HepG2 (cell line): ENCODE measurements around the gene CYB5D1. TPM values are rescaled to one million over a fixed set of nuclear protein-coding genes. Genes with fewer than 3 reads are reported as not detected.

Experiments
- ATF5 ChIP-seq: sonication (generic); formaldehyde crosslinking; IDR thresholded peaks from 2 replicates; pipeline ENCODE4 v1.4.0; 2020; ENCODE audit warnings: mild to moderate bottlenecking, low read depth, missing genetic modification reagents
- CREM ChIP-seq, 2 experiments: sonication (generic) in 1 of 2; formaldehyde crosslinking in 1 of 2; IDR thresholded peaks; 2 replicates each; pipeline versions ENCODE4 v1.4.0 to v1.6.1; 2016 to 2020; ENCODE audit warnings: antibody characterized with exemption in 1 of 2, mild to moderate bottlenecking in 1 of 2, missing genetic modification reagents in 1 of 2
- E2F2 ChIP-seq: sonication (generic); formaldehyde crosslinking; IDR thresholded peaks from 2 replicates; pipeline ENCODE4 v1.4.0; 2020; ENCODE audit warnings: missing genetic modification reagents, borderline replicate concordance
- ETV6 ChIP-seq: sonication (generic); formaldehyde crosslinking; conservative IDR thresholded peaks from 2 replicates; pipeline ENCODE4 v1.4.0; 2020; ENCODE audit warnings: missing genetic modification reagents
- GRHL1 ChIP-seq: sonication (generic); formaldehyde crosslinking; conservative IDR thresholded peaks from 2 replicates; pipeline ENCODE4 v1.8.0; 2022; ENCODE audit warnings: missing genetic modification reagents
- HBP1 ChIP-seq: IDR thresholded peaks from 2 replicates; pipeline ENCODE4 v1.6.1; 2016; ENCODE audit warnings: low read depth, control low read depth
- HNF4A ChIP-seq: sonication (generic); formaldehyde crosslinking; IDR thresholded peaks from 2 replicates; pipeline ENCODE4 v1.4.0; 2020; ENCODE audit warnings: missing genetic modification reagents
- MAZ ChIP-seq, 2 experiments: sonication (generic) in 1 of 2; formaldehyde crosslinking in 1 of 2; IDR thresholded peaks; 2 replicates each; pipeline versions ENCODE4 v1.5.0 to v1.6.1; 2012 to 2020; ENCODE audit warnings: low read depth in 2 of 2, mild to moderate bottlenecking in 2 of 2, borderline replicate concordance in 1 of 2, improper control_type of control experiment in 1 of 2, low read length in 1 of 2, missing genetic modification reagents in 1 of 2, moderate library complexity in 1 of 2
- NPAS2 ChIP-seq: sonication (generic); formaldehyde crosslinking; IDR thresholded peaks from 2 replicates; pipeline ENCODE4 v1.8.0; 2022; ENCODE audit warnings: mild to moderate bottlenecking, missing genetic modification reagents, borderline replicate concordance
- PLSCR1 ChIP-seq: sonication (generic); formaldehyde crosslinking; IDR thresholded peaks from 2 replicates; pipeline ENCODE4 v1.5.0; 2020; ENCODE audit warnings: missing genetic modification reagents, mild to moderate bottlenecking, borderline replicate concordance
- RBM22 ChIP-seq: fragments of 200-400 bp; formaldehyde crosslinking; optimal IDR thresholded peaks from 2 replicates; pipeline ENCODE3; 2017; ENCODE audit warnings: mild to moderate bottlenecking, low read length, moderate library complexity
- TCF12 ChIP-seq, 2 experiments: fragments of 450-650 bp in 1 of 2; sonication (generic) in 1 of 2; formaldehyde crosslinking in 1 of 2; IDR thresholded peaks; 2 replicates each; pipeline versions ENCODE4 v1.6.1 to v1.8.0; 2017 to 2022; ENCODE audit warnings: antibody characterized with exemption in 1 of 2, mild to moderate bottlenecking in 1 of 2, missing genetic modification reagents in 1 of 2, moderate library complexity in 1 of 2
- TGIF2 ChIP-seq: IDR thresholded peaks from 2 replicates; pipeline ENCODE4 v1.6.1; 2016; ENCODE audit warnings: control low read depth, missing compliant biosample characterization
- ZBTB20 ChIP-seq: sonication (generic); formaldehyde crosslinking; IDR thresholded peaks from 2 replicates; pipeline ENCODE4 v1.8.1; 2023; ENCODE audit warnings: missing genetic modification reagents, low read depth, mild to moderate bottlenecking, borderline replicate concordance
- ZBTB46 ChIP-seq: sonication (generic); formaldehyde crosslinking; IDR thresholded peaks from 2 replicates; pipeline ENCODE4 v1.4.0; 2020; ENCODE audit warnings: mild to moderate bottlenecking, missing genetic modification reagents, borderline replicate concordance
- ZFP37 ChIP-seq: sonication (generic); formaldehyde crosslinking; IDR thresholded peaks from 2 replicates; pipeline ENCODE4 v1.4.0; 2020; ENCODE audit warnings: missing genetic modification reagents, borderline replicate concordance
- ZNF383 ChIP-seq: sonication (generic); formaldehyde crosslinking; IDR thresholded peaks from 2 replicates; pipeline ENCODE4 v1.4.0; 2020; ENCODE audit warnings: missing genetic modification reagents, mild to moderate bottlenecking, borderline replicate concordance
- ZNF841 ChIP-seq: sonication (generic); formaldehyde crosslinking; IDR thresholded peaks from 2 replicates; pipeline ENCODE4 v1.8.1; 2023; ENCODE audit warnings: missing genetic modification reagents, borderline replicate concordance
- ZNF878 ChIP-seq: sonication (generic); formaldehyde crosslinking; IDR thresholded peaks from 2 replicates; pipeline ENCODE4 v1.8.1; 2023; ENCODE audit warnings: mild to moderate bottlenecking, missing genetic modification reagents, moderate library complexity
- polyA plus RNA-seq, 8 experiments: library from polyadenylated mRNA; depleted of rRNA in 3 of 8; stranded (reverse) in 7 of 8; unstranded in 1 of 8; fragments of >200 nt; fragmentation: Illumina TruSeq in 4 of 8; extraction: Trizol in 4 of 8; gene quantifications; 2 replicates each; pipeline versions ENCODE4 v1.2.1 to v1.2.3, GENCODE V29; 2011 to 2016; ENCODE audit warnings: low read depth in 4 of 8, missing spikeins in 1 of 8, mixed read lengths in 1 of 8; ENCODE audit not compliant: insufficient read depth in 1 of 8
- total RNA-seq, 5 experiments: library from RNA; depleted of rRNA; stranded (reverse); fragments of >200 nt; fragmentation: Illumina TruSeq; extraction: Trizol; gene quantifications; 2 replicates each; pipeline ENCODE4 v1.2.3, GENCODE V29; 2016; ENCODE audit warnings: low read depth in 1 of 5

The CYB5D1 gene
- total and polyA plus RNA-seq, 2 of the 13 experiments (the other 11 are each of a cell fraction or from before 2014, with no cell fraction given): 8.9 to 17.0 TPM

GRCh38 chr17:7857713-7858521 lies at the start of gene CYB5D1 (continued):
- no peak for TF ChIP-seq GRHL1 (CRISPR knock-in tag)
- TF ChIP-seq ATF5 (CRISPR knock-in tag): no peak
- TF ChIP-seq ETV6 (CRISPR knock-in tag): no peak; the same call in 1 of the 2 replicates
- TF ChIP-seq TCF12 (IDR thresholded peaks at IDR 0.05): no peak
- peak; percentile 31; the same call in 1 of the 2 replicates for TF ChIP-seq TCF12 (CRISPR knock-in tag; IDR thresholded peaks at IDR 0.05)
- TF ChIP-seq ZNF383 (CRISPR knock-in tag): no peak
- no peak for TF ChIP-seq MAZ (IDR thresholded peaks at IDR 0.05; ENCODE audit: borderline replicate concordance, low read depth, low read length)
- peak; percentile 65; the same call in 1 of the 2 replicates for TF ChIP-seq MAZ (CRISPR knock-in tag; IDR thresholded peaks at IDR 0.05; ENCODE audit: low read depth)
- TF ChIP-seq ZNF841 (CRISPR knock-in tag): no peak
- no peak for TF ChIP-seq HNF4A (CRISPR knock-in tag)
- no peak for TF ChIP-seq ZBTB46 (CRISPR knock-in tag)
- TF ChIP-seq ZBTB20 (CRISPR knock-in tag): no peak; the same call in 1 of the 2 replicates
- peak; percentile 84; the same call in 1 of the 2 replicates for TF ChIP-seq CREM (IDR thresholded peaks at IDR 0.05)
- no peak for TF ChIP-seq CREM (CRISPR knock-in tag; IDR thresholded peaks at IDR 0.05)
- no peak for TF ChIP-seq E2F2 (CRISPR knock-in tag)
- TF ChIP-seq ZNF878: peak; percentile 49; the same call in 1 of the 2 replicates
- peak; percentile 86 for TF ChIP-seq HBP1
- TF ChIP-seq PLSCR1 (CRISPR knock-in tag): no peak
- TF ChIP-seq NPAS2: no peak
- TF ChIP-seq TGIF2 (CRISPR knock-in tag): peak; percentile 64
- no peak for TF ChIP-seq RBM22
- TF ChIP-seq ZFP37 (CRISPR knock-in tag): no peak; the same call in 1 of the 2 replicates
